ENCODE measurements around the gene MAP2K5.

- TF ChIP-seq EP300 (IDR thresholded peaks at IDR 0.05) = no peak
- no peak for TF ChIP-seq CTCF (IDR thresholded peaks at IDR 0.05)
- TF ChIP-seq POLR2A (IDR thresholded peaks at IDR 0.05) = no peak
- no peak for TF ChIP-seq POLR2AphosphoS5 (IDR thresholded peaks at IDR 0.05)
Measured at GRCh38 chr15:67593562-67593961, 51.1 kb downstream of the MAP2K5 start.
